GM12865 (cell line): ENCODE measurements around the gene CLASP1.
"Not testable (repeated sequence)": the region's sequence is repeated elsewhere in the genome, so short reads cannot be mapped to it uniquely, and the experiment has no call there.

Experiments
- DNase-seq: peaks from one replicate; pipeline ENCODE4 v3.0.0; 2010; ENCODE audit warnings: low read depth
- H3K4me3 ChIP-seq: 2 replicates; pipeline ENCODE4 v1.5.1; 2011; ENCODE audit warnings: mild to moderate bottlenecking, low read depth, low read length, control low read depth
- TF ChIP-seq, protein P1 (sequence below): IDR thresholded peaks from 2 replicates; pipeline ENCODE4 v1.5.1; 2011; ENCODE audit warnings: low read length, control low read depth, low read depth, inconsistent platforms; ENCODE audit not compliant: insufficient read depth; ENCODE audit errors: missing control alignments

Gene CLASP1

DNA sequence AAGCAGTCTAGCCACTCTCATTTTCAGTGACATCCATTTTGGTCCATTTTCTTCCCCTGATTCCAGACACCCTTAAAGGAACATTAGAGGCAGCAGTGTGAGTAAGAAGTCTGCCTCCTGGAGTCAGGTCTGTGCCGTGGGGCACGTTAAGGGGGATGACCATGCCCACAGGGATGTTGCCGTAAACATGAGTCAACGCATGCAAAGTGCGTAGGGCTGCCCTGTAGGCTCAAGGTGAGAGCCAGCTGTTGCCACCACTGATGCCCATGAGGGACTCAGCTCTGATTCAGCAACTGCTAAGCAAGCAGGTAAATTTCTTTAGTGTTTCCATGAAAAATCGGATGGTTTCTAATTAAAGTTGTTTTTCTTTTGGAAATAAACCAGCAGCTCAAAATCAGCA is 302.9 kb downstream of the CLASP1 start:
- DNase-seq: no peak
- TF ChIP-seq, protein P1, sequence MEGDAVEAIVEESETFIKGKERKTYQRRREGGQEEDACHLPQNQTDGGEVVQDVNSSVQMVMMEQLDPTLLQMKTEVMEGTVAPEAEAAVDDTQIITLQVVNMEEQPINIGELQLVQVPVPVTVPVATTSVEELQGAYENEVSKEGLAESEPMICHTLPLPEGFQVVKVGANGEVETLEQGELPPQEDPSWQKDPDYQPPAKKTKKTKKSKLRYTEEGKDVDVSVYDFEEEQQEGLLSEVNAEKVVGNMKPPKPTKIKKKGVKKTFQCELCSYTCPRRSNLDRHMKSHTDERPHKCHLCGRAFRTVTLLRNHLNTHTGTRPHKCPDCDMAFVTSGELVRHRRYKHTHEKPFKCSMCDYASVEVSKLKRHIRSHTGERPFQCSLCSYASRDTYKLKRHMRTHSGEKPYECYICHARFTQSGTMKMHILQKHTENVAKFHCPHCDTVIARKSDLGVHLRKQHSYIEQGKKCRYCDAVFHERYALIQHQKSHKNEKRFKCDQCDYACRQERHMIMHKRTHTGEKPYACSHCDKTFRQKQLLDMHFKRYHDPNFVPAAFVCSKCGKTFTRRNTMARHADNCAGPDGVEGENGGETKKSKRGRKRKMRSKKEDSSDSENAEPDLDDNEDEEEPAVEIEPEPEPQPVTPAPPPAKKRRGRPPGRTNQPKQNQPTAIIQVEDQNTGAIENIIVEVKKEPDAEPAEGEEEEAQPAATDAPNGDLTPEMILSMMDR: no peak
- H3K4me3 ChIP-seq: no peak overlapping the region

DNA sequence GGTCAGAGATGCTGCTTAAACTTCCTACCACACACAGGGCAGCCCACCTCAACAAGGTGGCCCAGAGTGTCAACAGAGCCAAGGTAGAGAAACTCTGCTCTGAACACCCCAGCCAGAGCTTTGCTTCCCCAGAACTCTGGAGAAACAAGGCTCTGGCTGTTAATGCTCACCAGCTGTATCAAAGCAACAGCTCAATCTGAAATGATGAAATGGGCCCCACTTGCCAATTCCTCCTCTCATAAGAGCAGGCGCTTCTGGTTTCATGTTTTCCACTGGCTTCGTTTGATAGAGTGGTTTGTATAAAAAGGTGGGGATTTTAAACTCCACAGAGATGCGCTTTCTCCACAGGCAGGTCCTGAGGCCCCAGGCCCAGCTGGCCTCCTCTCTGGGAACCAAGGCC is 303.4 kb downstream of the CLASP1 start:
- no peak for DNase-seq
- TF ChIP-seq, protein P1: no peak
- no peak overlapping the region for H3K4me3 ChIP-seq

DNA sequence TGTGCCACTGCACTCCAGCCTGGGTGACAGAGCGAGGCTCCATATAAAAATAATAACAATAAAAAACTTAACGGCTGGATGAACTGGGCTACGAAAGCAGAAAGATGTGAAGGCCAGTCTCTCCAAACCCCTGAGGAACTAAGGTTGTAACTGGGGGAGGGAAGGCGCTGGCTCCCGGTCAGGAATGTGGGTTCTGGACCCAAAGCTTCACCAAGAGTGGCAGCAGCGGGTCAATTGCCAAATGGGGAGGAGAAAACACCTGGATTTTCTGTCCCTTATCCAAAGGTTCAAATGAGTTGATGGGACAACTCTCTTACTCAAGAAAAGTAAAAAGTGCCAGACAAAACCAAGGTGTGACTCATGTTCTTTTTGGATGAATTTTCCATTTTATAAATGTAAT is 304.2 kb downstream of the CLASP1 start:
- no peak for DNase-seq
- TF ChIP-seq, protein P1: no peak

DNA sequence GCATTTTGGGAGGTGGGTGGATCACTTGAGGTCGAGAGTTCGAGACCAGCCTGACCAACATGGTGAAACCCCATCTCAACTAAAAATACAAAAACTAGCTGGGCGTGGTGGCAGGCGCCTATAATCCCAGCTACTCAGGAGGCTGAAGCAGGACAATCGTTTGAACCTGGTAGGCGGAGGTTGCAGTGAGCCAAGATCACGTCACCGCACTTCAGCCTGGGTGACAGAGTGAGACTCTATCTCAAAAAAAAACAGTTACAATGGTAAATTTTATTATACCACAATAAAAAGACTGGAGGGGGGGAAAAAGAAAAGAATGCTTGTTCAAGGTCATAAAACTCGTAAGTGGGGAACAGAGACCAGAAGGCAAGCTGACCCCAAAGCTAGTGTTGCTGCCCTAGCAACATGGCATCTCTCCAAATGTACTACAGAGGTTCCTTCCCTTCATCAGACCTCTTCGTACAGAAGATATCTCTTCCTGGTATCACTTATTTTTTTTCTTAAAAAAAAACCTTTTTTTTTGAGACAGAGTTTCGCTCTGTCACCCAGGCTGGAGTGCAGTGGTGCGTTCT is 305.3 kb downstream of the CLASP1 start:
- DNase-seq, H3K4me3 ChIP-seq: not testable (repeated sequence)

More for the DNA sequence above, 304.2 kb downstream of the CLASP1 start:
- no peak overlapping the region for H3K4me3 ChIP-seq

DNA sequence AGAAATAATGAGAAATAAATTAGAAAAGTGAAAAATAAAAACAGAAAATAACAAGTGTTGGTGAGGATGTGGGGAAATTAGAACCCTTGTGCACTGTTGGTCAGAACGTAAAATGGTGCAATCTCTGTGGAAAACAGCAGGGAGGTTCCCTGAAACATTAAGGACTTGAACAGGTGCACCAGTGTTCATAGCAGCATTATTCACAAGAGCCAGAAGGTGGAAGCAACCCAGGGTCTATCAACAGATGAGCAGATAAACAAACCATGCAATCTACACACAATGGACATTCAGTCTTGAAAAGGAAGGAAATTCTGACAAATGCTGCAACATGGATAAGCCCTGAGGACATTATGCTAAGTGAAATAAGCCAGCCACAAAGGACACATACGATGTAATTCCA is 306.1 kb downstream of the CLASP1 start:
- DNase-seq: no peak
- H3K4me3 ChIP-seq: no peak overlapping the region
- TF ChIP-seq, protein P1: no peak

DNA sequence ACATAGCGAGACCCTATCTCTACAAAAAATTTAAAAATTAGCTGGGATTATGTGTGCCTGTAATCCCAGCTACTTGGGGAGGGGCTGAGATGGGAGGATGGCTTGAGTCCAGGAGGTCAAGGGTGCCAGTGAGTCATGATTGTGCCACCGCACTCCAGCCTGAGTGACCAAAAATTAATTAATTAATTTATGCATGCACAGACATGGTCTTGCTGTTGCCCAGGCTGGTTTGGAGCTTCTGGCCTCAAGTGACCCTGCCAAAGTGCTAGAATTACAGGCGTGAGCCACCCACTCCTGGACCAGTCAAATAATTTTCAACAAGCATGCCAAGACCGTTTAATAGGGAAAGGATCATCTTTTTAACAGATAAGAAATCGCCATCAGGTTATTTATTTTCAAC is 306.5 kb downstream of the CLASP1 start:
- TF ChIP-seq, protein P1: no peak
- no peak overlapping the region for H3K4me3 ChIP-seq
- no peak for DNase-seq

DNA sequence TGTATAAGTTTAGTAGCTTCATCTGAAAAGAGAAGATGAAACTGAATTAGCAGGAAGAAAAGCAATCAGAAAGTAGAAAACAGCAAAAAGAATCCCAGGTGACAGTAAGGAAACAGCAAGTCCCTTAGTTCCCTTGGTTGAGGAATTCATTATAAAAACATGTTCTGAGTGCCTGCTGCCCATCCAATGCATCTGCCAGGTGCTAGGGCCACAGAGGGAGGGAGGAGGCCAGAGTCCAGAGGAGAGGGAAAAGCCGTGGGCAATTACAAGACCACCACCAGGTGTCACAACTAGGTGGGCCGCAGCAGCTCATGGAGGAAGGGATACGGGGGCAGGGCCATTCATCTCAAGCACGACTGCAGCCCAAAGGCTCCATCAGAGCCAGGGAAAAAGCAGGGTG is 308.3 kb downstream of the CLASP1 start:
- DNase-seq: no peak
- no peak overlapping the region for H3K4me3 ChIP-seq
- TF ChIP-seq, protein P1: no peak
